Transverse colon (tissue), 4 donors: ENCODE measurements around the gene CRACDL. TPM values are rescaled to one million over a fixed set of nuclear protein-coding genes. Genes with fewer than 3 reads are reported as not detected.

Experiments
- DNase-seq: peaks from one replicate; pipeline ENCODE4 v3.0.0-alpha.2; 2019
- H3K27ac ChIP-seq, 4 donors: fragments of 200-600 bp; sonication (generic); 2 replicates each; pipeline ENCODE4 v1.5.1; 2016 to 2018; ENCODE audit warnings: inconsistent platforms in 4 of 4
- H3K27me3 ChIP-seq: fragments of 200-600 bp; sonication (generic); 2 replicates; pipeline ENCODE4 v1.5.1; 2017; ENCODE audit warnings: inconsistent platforms
- H3K36me3 ChIP-seq, 4 donors: fragments of 200-600 bp; sonication (generic); 2 replicates each; pipeline ENCODE4 v1.5.1; 2017 to 2019; ENCODE audit warnings: inconsistent platforms in 4 of 4
- H3K4me1 ChIP-seq, 4 donors: fragments of 200-600 bp; sonication (generic); 2 replicates each; pipeline ENCODE4 v1.5.1; 2017 to 2020; ENCODE audit warnings: inconsistent platforms in 4 of 4
- H3K4me3 ChIP-seq, 4 donors: fragments of 200-600 bp; sonication (generic); 1 replicate in 1 of 4; 2 replicates in 3 of 4; pipeline versions ENCODE4 v1.5.1 to v1.6.1; 2017 to 2019; ENCODE audit warnings: inconsistent platforms in 4 of 4
- H3K9me3 ChIP-seq, 2 donors: fragments of 200-600 bp; sonication (generic); 2 replicates each; pipeline ENCODE4 v1.5.1; 2017 to 2019; ENCODE audit warnings: inconsistent platforms in 2 of 2
- CTCF ChIP-seq, 5 experiments: fragments of 200-600 bp in 3 of 5; fragments of 450-650 bp in 2 of 5; sonication (generic) in 3 of 5; IDR thresholded peaks; 1 replicate in 2 of 5; 2 replicates in 3 of 5; pipeline ENCODE4 v1.5.1; 2016 to 2017; ENCODE audit warnings: antibody characterized with exemption in 5 of 5, inconsistent platforms in 3 of 5, mild to moderate bottlenecking in 2 of 5, moderate library complexity in 1 of 5
- EP300 ChIP-seq: sonication (generic); formaldehyde crosslinking; IDR thresholded peaks from one replicate; pipeline ENCODE4 v1.6.1; 2017; ENCODE audit warnings: antibody characterized with exemption, low read depth
- POLR2A ChIP-seq: fragments of 450-650 bp; IDR thresholded peaks from one replicate; pipeline ENCODE4 v1.6.1; 2016; ENCODE audit warnings: antibody characterized with exemption, mild to moderate bottlenecking, moderate library complexity
- POLR2AphosphoS5 ChIP-seq, 3 donors: sonication (generic); formaldehyde crosslinking; IDR thresholded peaks; one replicate each; pipeline ENCODE4 v1.6.1; 2016; ENCODE audit warnings: antibody characterized with exemption in 3 of 3
- WGBS, 2 donors: methylation state at CpG; one replicate each; pipeline ENCODE4 v1.1.5; 2018; ENCODE audit warnings: low coverage in 1 of 2; 5-methylcytosine and 5-hydroxymethylcytosine counted together
- in situ Hi-C, 4 donors: fragments of 200-750 bp; cut with MboI; loops; one replicate each; pipeline versions ENCODE4 v1.15.0 to v1.15.1; 2017; ENCODE audit warnings: low sequenced_read_pairs in 3 of 4, low pct_ligation_motif_present in 1 of 4, low pct_unique_long_range_greater_than_20kb in 1 of 4
- intact Hi-C: fragments of 100-400 bp; cut with DNase I; formaldehyde crosslinking; loops from one replicate; pipeline ENCODE4 v1.15.1; 2023; ENCODE audit warnings: low total_unique reads
- total RNA-seq, 4 donors: library from RNA; depleted of rRNA; stranded (reverse); fragments of >200 nt; gene quantifications; one replicate each; pipeline ENCODE4 v1.1.0, GENCODE V29; 2016

Gene CRACDL
- total RNA-seq, 4 donors from 2014 or later: 15.1 to 21.3 (median 16.9) TPM

DNA sequence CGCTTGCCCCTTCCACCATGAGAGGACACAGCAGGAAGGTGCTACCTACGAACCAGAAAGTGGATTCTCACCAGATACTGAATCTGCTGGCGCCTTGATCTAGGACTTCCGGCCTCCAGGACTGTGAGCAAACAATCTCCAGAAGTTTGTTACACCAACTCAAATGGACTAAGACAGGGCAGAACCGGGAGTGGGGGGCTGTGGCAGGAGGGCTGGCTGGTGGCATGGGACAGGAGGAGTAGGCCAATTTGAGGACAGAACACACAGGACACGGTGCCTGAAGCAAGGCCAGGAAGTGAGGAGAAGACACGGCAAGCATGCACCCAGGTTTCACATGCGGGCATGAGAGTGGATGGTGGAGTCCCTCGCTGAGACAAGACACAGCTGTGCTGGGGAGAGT is 40.1 kb downstream of the CRACDL start:
- Histone ChIP-seq H3K36me3 (no peaks in the 10 kb centered on the region), H3K4me1 (no peaks in the 10 kb centered on the region), H3K27me3 (no peaks in the 10 kb centered on the region), H3K27ac (no peak overlapping the region), H3K9me3 (no peaks in the 10 kb centered on the region), H3K4me3 (no peak overlapping the region)
- intact Hi-C loops: no loop called here
- DNase-seq: no peak
- no peak for TF ChIP-seq EP300
- in situ Hi-C loops: no loop called here
- 78 to 80% methylated on average over 5 to 9 of the region's 9 CpGs for WGBS, 2 donors

DNA sequence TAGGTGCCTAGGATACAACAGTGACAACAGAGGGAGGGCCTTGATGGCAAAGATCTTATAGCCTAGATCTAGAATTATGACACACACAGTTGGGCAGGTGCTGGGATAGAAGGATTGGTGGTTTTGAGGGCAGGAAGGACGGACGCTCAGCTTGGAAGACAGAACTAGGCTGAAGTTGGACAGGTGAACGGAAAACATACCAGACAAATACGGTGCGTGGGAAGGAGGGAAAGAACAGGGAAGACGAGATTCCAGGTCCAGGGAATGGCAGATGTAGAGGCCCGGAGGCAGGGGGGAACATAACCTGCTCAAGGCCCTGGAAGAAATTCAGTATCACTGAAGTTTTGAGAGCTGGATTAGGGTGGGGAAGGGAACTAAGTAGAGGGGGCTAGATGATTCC is 40.8 kb downstream of the CRACDL start:
- Histone ChIP-seq H3K27me3 (no peaks in the 10 kb centered on the region), H3K9me3 (no peaks in the 10 kb centered on the region), H3K27ac (no peak overlapping the region), H3K4me1 (no peaks in the 10 kb centered on the region), H3K36me3 (no peaks in the 10 kb centered on the region), H3K4me3 (no peak overlapping the region)
- WGBS, 2 donors: 90 to 92% methylated on average over 6 to 7 of the region's 7 CpGs
- no peak for TF ChIP-seq EP300
- no peak for TF ChIP-seq POLR2A
- no peak for TF ChIP-seq CTCF (IDR thresholded peaks at IDR 0.05)
- TF ChIP-seq POLR2AphosphoS5 (IDR thresholded peaks at IDR 0.05): no peak
- in situ Hi-C loops (no loop called here), intact Hi-C loops (no loop called here)
- DNase-seq: no peak

- H3K27me3 ChIP-seq: no peaks in the 10 kb centered on the region
- H3K4me1 ChIP-seq: no peaks in the 10 kb centered on the region
- WGBS, 2 donors: 91 to 100% methylated on average over 2 to 11 of the region's 11 CpGs
- no peaks in the 10 kb centered on the region for H3K9me3 ChIP-seq
- TF ChIP-seq CTCF (IDR thresholded peaks at IDR 0.05) (no peak), POLR2A (no peak), EP300 (no peak), POLR2AphosphoS5 (IDR thresholded peaks at IDR 0.05) (no peak)
- H3K4me3 ChIP-seq: no peak overlapping the region
- no peak overlapping the region for H3K27ac ChIP-seq
- intact Hi-C loops (no loop called here), in situ Hi-C loops (no loop called here)
- DNase-seq: no peak
- no peaks in the 10 kb centered on the region for H3K36me3 ChIP-seq
Observed at GRCh38 chr2:98894331-98895000, 41.6 kb downstream of the CRACDL start.

- intact Hi-C loops: no loop called here
- H3K36me3 ChIP-seq: no peaks in the 10 kb centered on the region
- no peaks in the 10 kb centered on the region for H3K4me1 ChIP-seq
- no peak for TF ChIP-seq POLR2A
- TF ChIP-seq EP300: no peak
- TF ChIP-seq POLR2AphosphoS5 (IDR thresholded peaks at IDR 0.05): no peak
- no peak for TF ChIP-seq CTCF (IDR thresholded peaks at IDR 0.05)
- no peak overlapping the region for H3K27ac ChIP-seq
- in situ Hi-C loops: no loop called here
- no peaks in the 10 kb centered on the region for H3K27me3 ChIP-seq
- no peak for DNase-seq
- H3K4me3 ChIP-seq: no peak overlapping the region
- 75% methylated on average over 10 of the region's 10 CpGs; no CpG with 5 or more reads in 1 of the 2 donors for WGBS, 2 donors
- H3K9me3 ChIP-seq: no peaks in the 10 kb centered on the region
Observed at GRCh38 chr2:98893911-98894321, 42.1 kb downstream of the CRACDL start.

GRCh38 chr2:98892871-98893270 is 43.2 kb downstream of the CRACDL start:
- Histone ChIP-seq H3K27me3 (no peaks in the 10 kb centered on the region), H3K4me3 (no peak overlapping the region), H3K9me3 (peaks cover 0 to 3% of the 10 kb centered on the region in 2 donors), H3K27ac (no peak overlapping the region), H3K36me3 (no peaks in the 10 kb centered on the region), H3K4me1 (no peaks in the 10 kb centered on the region)
- 60 to 85% methylated on average over 1 to 6 of the region's 6 CpGs for WGBS, 2 donors
- DNase-seq: no peak
- intact Hi-C loops: no loop called here
- in situ Hi-C loops: no loop called here
- no peak for TF ChIP-seq POLR2A
- no peak for TF ChIP-seq CTCF (IDR thresholded peaks at IDR 0.05)
- TF ChIP-seq EP300: no peak
- no peak for TF ChIP-seq POLR2AphosphoS5 (IDR thresholded peaks at IDR 0.05)
